Upper lobe of left lung (tissue), 4 donors: ENCODE results near the gene FAM161A.

Source experiments
- CTCF ChIP-seq, 6 experiments: fragments of 450-650 bp in 4 of 6; fragments of 200-600 bp in 2 of 6; sonication (generic) in 2 of 6; IDR thresholded peaks; one replicate each; pipeline ENCODE4 v1.5.1; 2016 to 2019; ENCODE audit warnings: antibody characterized with exemption in 6 of 6
- EP300 ChIP-seq, 4 donors: sonication (generic); formaldehyde crosslinking; IDR thresholded peaks; one replicate each; pipeline ENCODE4 v1.5.1; 2017; ENCODE audit warnings: antibody characterized with exemption in 4 of 4, control low read depth in 2 of 4
- POLR2A ChIP-seq, 4 donors: fragments of 450-650 bp; IDR thresholded peaks; one replicate each; pipeline ENCODE4 v1.5.1; 2016 to 2017; ENCODE audit warnings: antibody characterized with exemption in 4 of 4, mild to moderate bottlenecking in 2 of 4
- POLR2AphosphoS5 ChIP-seq, 2 donors: sonication (generic); formaldehyde crosslinking; IDR thresholded peaks; one replicate each; pipeline ENCODE4 v1.5.1; 2017; ENCODE audit warnings: antibody characterized with exemption in 2 of 2

DNA sequence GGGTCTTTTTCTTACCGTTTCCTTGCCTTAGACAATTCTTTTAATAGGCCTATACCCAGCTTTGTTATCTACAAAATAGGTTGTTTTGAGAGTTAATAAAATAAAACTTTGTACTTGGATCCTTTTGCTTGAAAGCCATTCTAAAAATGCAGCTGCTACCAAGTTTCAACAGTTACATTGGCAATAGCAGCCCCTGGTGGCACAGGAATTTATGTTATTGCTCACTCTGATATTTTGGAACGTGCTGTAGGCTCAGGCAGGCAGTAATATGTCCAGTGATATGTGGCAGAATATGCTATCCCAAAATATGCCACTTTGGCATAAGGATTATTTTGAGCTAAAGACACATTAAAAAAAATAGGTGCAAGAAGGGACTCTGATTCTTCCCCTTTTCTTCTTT lies 45.0 kb upstream of the FAM161A start:
- TF ChIP-seq CTCF (IDR thresholded peaks at IDR 0.05) (no peak), POLR2A (IDR thresholded peaks at IDR 0.05) (no peak), EP300 (IDR thresholded peaks at IDR 0.05) (no peak), POLR2AphosphoS5 (IDR thresholded peaks at IDR 0.05) (no peak)
